GM21526 (cell line): ENCODE results near the gene GHDC.

Experiments used
- ATAC-seq: cut with Tn5 transposase; IDR thresholded peaks from one replicate; pipeline ENCODE4 v1.9.1; 2021; ENCODE audit warnings: moderate library complexity; ENCODE audit not compliant: unreplicated experiment, low FRiP score

GHDC gene

GRCh38 chr17:42183741-42184711, 10.3 kb downstream of the GHDC start:
- ATAC-seq = peak; percentile 50

- no peak for ATAC-seq
These were observed 11.2 kb downstream of the GHDC start for GRCh38 chr17:42182927-42183734.

- ATAC-seq = no peak
These were observed 12.5 kb downstream of the GHDC start for GRCh38 chr17:42181851-42182207.

- peak; percentile 36 for ATAC-seq
These were observed 13.1 kb downstream of the GHDC start, which contains the start of gene KCNH4 for GRCh38 chr17:42180922-42181850. KCNH4 (minus strand) TSS chr17:42181142; CDS start chr17:42180945, 197 bp downstream.

GRCh38 chr17:42180411-42180921, 13.8 kb downstream of the GHDC start:
- ATAC-seq = no peak

- no peak for ATAC-seq
These were observed 14.3 kb downstream of the GHDC start for GRCh38 chr17:42179911-42180410.

GRCh38 chr17:42179335-42179734, 15.0 kb downstream of the GHDC start:
- ATAC-seq = no peak

- ATAC-seq = no peak
These were observed 15.5 kb downstream of the GHDC start for GRCh38 chr17:42178817-42179216.

GRCh38 chr17:42177684-42178083, 16.6 kb downstream of the GHDC start:
- ATAC-seq = no peak

GRCh38 chr17:42174126-42174783, 20.0 kb downstream of the GHDC start:
- no peak for ATAC-seq

- no peak for ATAC-seq
These were observed 22.5 kb downstream of the GHDC start for GRCh38 chr17:42171831-42172230.

- no peak for ATAC-seq
These were observed 24.9 kb downstream of the GHDC start for GRCh38 chr17:42169351-42169750.

GRCh38 chr17:42167807-42168206, 26.5 kb downstream of the GHDC start:
- no peak for ATAC-seq

GRCh38 chr17:42166196-42166763, 28.0 kb downstream of the GHDC start:
- no peak for ATAC-seq

GRCh38 chr17:42165751-42166150, 28.5 kb downstream of the GHDC start:
- no peak for ATAC-seq

GRCh38 chr17:42163696-42164407, 30.4 kb downstream of the GHDC start:
- no peak for ATAC-seq

GRCh38 chr17:42163113-42163512, 31.2 kb downstream of the GHDC start:
- ATAC-seq = no peak

- ATAC-seq = no peak
These were observed 33.8 kb downstream of the GHDC start for GRCh38 chr17:42160531-42160910.
